Esophagus squamous epithelium (tissue), 4 donors: ENCODE measurements around the gene TRIM41.

Source experiments
- CTCF ChIP-seq, 6 experiments: fragments of 450-650 bp in 4 of 6; fragments of 200-600 bp in 2 of 6; sonication (generic) in 2 of 6; IDR thresholded peaks; one replicate each; pipeline ENCODE4 v1.5.1; 2016 to 2019; ENCODE audit warnings: antibody characterized with exemption in 6 of 6, mild to moderate bottlenecking in 4 of 6, moderate library complexity in 4 of 6
- POLR2A ChIP-seq, 4 donors: fragments of 450-650 bp; IDR thresholded peaks; one replicate each; pipeline ENCODE4 v1.6.1; 2017; ENCODE audit warnings: antibody characterized with exemption in 4 of 4, mild to moderate bottlenecking in 4 of 4, moderate library complexity in 3 of 4

- TF ChIP-seq CTCF (IDR thresholded peaks at IDR 0.05) (no peak), POLR2A (IDR thresholded peaks at IDR 0.05) (no peak)
These were observed 1.5 kb downstream of the TRIM41 start for GRCh38 chr5:181224390-181225229.
